Body of pancreas (tissue), 4 donors: ENCODE results near the gene ZSCAN10.
"Not testable (repeated sequence)": the region's sequence is repeated elsewhere in the genome, so short reads cannot be mapped to it uniquely, and the experiment has no call there.

Experiments used
- POLR2A ChIP-seq, 3 donors: fragments of 450-650 bp; IDR thresholded peaks; one replicate each; pipeline ENCODE4 v1.6.1; 2016; ENCODE audit warnings: antibody characterized with exemption in 3 of 3, mild to moderate bottlenecking in 2 of 3
- TF ChIP-seq, protein P1 (sequence below), 7 experiments: fragments of 450-650 bp in 4 of 7; fragments of 200-600 bp in 3 of 7; sonication (generic) in 3 of 7; IDR thresholded peaks; one replicate each; pipeline ENCODE4 v1.5.1; 2016 to 2019; ENCODE audit warnings: antibody characterized with exemption in 7 of 7

GRCh38 chr16:3069146-3069545, 29.9 kb downstream of the ZSCAN10 start:
- TF ChIP-seq, protein P1, sequence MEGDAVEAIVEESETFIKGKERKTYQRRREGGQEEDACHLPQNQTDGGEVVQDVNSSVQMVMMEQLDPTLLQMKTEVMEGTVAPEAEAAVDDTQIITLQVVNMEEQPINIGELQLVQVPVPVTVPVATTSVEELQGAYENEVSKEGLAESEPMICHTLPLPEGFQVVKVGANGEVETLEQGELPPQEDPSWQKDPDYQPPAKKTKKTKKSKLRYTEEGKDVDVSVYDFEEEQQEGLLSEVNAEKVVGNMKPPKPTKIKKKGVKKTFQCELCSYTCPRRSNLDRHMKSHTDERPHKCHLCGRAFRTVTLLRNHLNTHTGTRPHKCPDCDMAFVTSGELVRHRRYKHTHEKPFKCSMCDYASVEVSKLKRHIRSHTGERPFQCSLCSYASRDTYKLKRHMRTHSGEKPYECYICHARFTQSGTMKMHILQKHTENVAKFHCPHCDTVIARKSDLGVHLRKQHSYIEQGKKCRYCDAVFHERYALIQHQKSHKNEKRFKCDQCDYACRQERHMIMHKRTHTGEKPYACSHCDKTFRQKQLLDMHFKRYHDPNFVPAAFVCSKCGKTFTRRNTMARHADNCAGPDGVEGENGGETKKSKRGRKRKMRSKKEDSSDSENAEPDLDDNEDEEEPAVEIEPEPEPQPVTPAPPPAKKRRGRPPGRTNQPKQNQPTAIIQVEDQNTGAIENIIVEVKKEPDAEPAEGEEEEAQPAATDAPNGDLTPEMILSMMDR (IDR thresholded peaks at IDR 0.05), result not testable (repeated sequence)
- TF ChIP-seq POLR2A (IDR thresholded peaks at IDR 0.05), result not testable (repeated sequence)
